GM20000 (cell line): ENCODE data around the gene GDAP2.

Experiments
- DNase-seq: peaks from one replicate; pipeline ENCODE4 v3.0.0; 2012; ENCODE audit warnings: low spot score
- TF ChIP-seq, protein P1 (sequence below): IDR thresholded peaks from 2 replicates; pipeline ENCODE4 v1.5.1; 2012; ENCODE audit warnings: mild to moderate bottlenecking, control low read depth; ENCODE audit errors: extremely low read depth, missing control alignments

Gene GDAP2

DNA sequence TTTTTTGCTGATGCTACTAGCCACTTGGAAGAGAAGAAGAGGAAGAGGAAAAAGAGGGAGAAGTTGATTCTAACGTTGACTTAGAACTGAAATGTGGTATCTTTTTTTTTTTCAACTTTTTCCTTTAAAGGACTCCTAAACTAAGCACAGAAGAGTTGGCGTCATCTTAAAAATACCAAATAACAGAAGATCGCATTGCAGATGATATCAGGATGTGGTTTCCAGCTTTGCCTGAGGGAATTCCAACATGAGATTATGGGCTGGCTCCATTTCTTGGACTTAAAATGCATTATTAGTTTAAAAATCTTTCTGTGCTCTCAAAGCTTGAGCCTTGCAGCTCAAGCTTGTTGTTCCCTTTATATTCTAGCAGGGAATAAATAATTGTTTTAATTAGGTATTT lies 29.9 kb upstream of the GDAP2 start:
- TF ChIP-seq, protein P1, sequence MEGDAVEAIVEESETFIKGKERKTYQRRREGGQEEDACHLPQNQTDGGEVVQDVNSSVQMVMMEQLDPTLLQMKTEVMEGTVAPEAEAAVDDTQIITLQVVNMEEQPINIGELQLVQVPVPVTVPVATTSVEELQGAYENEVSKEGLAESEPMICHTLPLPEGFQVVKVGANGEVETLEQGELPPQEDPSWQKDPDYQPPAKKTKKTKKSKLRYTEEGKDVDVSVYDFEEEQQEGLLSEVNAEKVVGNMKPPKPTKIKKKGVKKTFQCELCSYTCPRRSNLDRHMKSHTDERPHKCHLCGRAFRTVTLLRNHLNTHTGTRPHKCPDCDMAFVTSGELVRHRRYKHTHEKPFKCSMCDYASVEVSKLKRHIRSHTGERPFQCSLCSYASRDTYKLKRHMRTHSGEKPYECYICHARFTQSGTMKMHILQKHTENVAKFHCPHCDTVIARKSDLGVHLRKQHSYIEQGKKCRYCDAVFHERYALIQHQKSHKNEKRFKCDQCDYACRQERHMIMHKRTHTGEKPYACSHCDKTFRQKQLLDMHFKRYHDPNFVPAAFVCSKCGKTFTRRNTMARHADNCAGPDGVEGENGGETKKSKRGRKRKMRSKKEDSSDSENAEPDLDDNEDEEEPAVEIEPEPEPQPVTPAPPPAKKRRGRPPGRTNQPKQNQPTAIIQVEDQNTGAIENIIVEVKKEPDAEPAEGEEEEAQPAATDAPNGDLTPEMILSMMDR, result no peak
- DNase-seq, result no peak

DNA sequence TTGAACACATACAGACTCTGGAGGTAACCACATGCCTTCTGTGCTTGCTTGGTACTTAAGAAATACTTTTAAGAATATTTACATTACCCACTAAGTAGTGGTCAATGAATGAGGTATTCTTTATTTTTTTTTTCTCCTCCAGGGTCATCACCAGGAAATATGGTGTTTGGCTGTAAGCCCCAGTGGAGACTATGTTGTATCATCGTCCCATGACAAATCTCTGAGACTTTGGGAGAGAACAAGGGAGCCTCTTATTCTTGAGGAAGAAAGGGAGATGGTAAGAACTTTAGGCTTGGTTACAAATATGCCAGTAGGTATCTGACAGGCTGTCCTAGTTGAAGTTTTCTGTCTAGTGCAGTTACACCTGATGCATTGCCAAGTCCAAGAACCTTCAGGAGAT lies 23.0 kb upstream of the GDAP2 start:
- TF ChIP-seq, protein P1, result no peak
- no peak for DNase-seq

DNA sequence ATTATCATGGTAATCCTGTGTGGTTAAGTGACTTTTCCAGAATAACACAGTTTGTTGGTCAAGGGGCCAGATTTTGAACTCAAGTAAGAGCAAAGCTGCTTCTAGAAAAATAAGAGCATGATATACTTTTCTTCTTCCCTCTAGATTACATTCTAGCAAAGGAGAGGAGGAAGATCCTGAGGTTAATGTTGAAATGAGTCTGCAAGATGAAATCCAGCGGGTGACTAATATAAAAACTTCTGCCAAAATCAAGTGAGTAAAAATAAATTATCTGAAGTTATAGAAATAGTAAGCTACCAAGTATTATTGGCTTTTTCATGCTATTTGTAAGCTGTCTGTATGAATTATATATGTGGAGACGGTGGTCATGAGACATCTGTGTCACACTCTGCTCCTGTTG lies 12.9 kb upstream of the GDAP2 start:
- no peak for DNase-seq
- TF ChIP-seq, protein P1, result no peak

DNA sequence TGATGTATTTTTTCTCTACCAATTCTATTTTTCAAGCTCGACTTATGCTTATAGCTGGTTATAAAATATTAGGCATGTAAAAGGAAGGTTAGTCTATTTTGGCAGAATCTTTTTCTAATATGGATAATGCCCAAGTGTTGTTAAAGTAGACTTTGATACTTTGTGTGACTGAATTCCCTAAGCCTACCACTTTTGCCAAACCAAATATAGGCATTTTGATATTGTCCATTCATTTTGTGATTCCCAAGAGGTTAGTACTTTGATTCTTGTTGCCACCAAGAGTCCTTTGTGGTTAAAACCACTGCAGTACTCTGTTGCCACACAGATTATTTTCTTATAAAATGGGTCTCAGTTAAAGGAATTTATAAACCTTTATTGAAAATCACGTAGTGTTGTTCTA lies 4.3 kb upstream of the GDAP2 start:
- TF ChIP-seq, protein P1, result no peak

DNA sequence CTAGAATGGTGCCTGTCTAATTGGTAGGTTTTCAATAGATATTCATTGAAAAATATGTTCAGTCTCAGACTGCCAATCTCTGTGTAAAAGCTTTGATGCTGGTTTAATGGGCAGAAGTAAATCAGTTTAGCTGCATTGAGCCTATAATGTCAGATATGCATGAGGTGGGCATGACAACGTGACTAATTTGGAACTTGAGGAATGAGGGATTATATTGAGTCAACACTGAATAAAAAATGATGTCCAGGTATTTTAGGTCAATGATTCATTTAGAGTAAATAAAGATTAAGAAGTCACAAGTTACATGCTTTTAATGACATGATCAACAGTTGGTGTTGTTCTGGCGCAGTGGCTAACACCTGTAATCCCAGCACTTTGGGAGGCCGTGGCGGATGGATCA lies 3.2 kb upstream of the GDAP2 start:
- TF ChIP-seq, protein P1, result no peak
- no peak for DNase-seq

More for the DNA sequence above, 4.3 kb upstream of the GDAP2 start:
- no peak for DNase-seq

DNA sequence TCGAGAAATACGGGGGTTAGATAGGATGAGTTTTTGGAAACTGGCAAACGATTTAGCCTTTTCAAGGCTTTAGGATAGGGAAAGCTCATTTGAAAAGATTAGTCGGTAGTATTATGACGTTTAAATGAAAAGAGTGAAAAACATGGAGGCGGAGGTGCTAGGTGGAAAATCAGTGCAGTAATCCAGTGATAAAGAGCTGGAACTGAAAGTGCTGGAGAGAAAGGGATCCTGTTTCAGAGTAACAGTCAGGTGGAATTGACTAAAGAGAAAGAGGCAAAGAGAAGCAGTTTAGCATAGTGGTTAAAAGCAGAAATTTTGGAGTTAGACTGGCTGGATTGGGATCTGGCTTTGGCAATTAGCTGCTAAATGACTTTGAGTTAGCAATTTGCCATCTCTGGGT lies 1.1 kb upstream of the GDAP2 start:
- DNase-seq, result no peak
- TF ChIP-seq, protein P1, result no peak

DNA sequence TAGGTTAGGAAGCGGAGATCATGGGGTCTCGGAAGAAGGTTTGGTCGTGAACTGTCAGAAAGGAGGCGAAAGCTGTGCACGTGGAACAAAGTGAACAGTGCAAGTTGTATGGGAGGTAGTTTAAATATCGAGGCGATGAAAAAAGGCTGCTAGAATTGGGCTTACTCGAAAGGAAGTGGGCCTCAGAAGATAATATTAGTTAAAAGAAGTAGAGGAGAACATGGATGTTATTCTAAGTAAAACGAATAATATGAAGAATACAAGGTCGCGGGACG lies 689 bp upstream of the GDAP2 start:
- peak; percentile 3 for DNase-seq

More for the DNA sequence above, 689 bp upstream of the GDAP2 start:
- TF ChIP-seq, protein P1, result no peak
